ENCODE measurements around the gene CER1. TPM values are rescaled to one million over a fixed set of nuclear protein-coding genes. Genes with fewer than 3 reads are reported as not detected.

Gene CER1
- total and polyA plus RNA-seq, 10 of the 15 experiments (the other 5 are each of a cell fraction or from before 2014, with no cell fraction given) = not detected

- Histone ChIP-seq H3K4me3 (peak within 1 kb of the TSS; percentile 98), H3K27me3 (replicated peaks in 1 of 2; ENCODE audit: control insufficient read depth in 2 of 2, insufficient read depth in 2 of 2, low read length in 1 of 2) (no peaks in the 10 kb centered on the region; a peak in 2 of 4 replicates), H3K4me2 (ENCODE audit: control insufficient read depth, insufficient read depth) (peak within 1 kb of the TSS; percentile 86), H4K20me1 (ENCODE audit: control insufficient read depth, insufficient read depth) (no peaks in the 10 kb centered on the region), H3K4me1 (ENCODE audit: control insufficient read depth, insufficient read depth, low read length) (peaks cover 10% of the 10 kb centered on the region), H3K9me3 (replicated peaks; ENCODE audit: control insufficient read depth, insufficient read depth, low read length) (no peaks in the 10 kb centered on the region), H3K27ac (ENCODE audit: control insufficient read depth, insufficient read depth) (peak within 1 kb of the TSS; percentile 66), H2AFZ (ENCODE audit: control insufficient read depth, low read depth, low read length) (peak within 1 kb of the TSS; percentile 89), H3K9ac (ENCODE audit: control insufficient read depth, insufficient read depth, low read length) (peak within 1 kb of the TSS; percentile 80), H3K79me2 (ENCODE audit: control insufficient read depth, insufficient read depth, low read length) (peaks cover 33% of the 10 kb centered on the region), H3K36me3 (ENCODE audit: control insufficient read depth in 2 of 2, insufficient read depth in 2 of 2, low read length in 1 of 2) (no peaks in the 10 kb centered on the region)
- WGBS (ENCODE audit: insufficient coverage, insufficient replicate concordance, low lambda C conversion rate, missing lambda C conversion rate) = 2% methylated on average over 34 of the region's 50 CpGs
- BruUV-seq (replicated peaks) = no TSS peak
- SMC1A ChIA-PET (ENCODE audit: uncharacterized antibody, unreplicated experiment) = interaction anchor here (0.8 to 1.7 kb wide), 3 partner anchors 12 to 129 kb away, joined by 3 to 7 read pairs (median 3); no protein-coding TSS in a partner anchor
- POLR2A ChIA-PET = interaction anchor here (1.0 kb wide), 1 partner anchor 73 kb away, joined by 3 read pairs; no protein-coding TSS in a partner anchor
- DNase-seq (ENCODE audit: low read depth, low spot score) (no peak), FAIRE-seq (no peak), ATAC-seq (peak; percentile 92)
- RAD21 ChIA-PET (ENCODE audit: unreplicated experiment) = interaction anchor here (1.3 to 1.5 kb wide), 2 partner anchors 32 to 75 kb away, joined by 4 to 5 read pairs; no protein-coding TSS in a partner anchor
- intact Hi-C loops (cut with micrococcal nuclease; ENCODE audit: unreplicated experiment) (loop anchor here (5.0 kb wide), 1 partner anchor 376 kb away; no protein-coding TSS in a partner anchor), in situ Hi-C loops (cut with MboI) (no loop called here)
- CTCF ChIA-PET = interaction anchor here (0.7 to 2.6 kb wide), 6 partner anchors 18 to 76 kb away, joined by 3 to 7 read pairs (median 6); no protein-coding TSS in a partner anchor
- TF ChIP-seq SPI1 (IDR thresholded peaks at IDR 0.05; ENCODE audit: borderline replicate concordance, insufficient read depth, low read depth, low read length) (no peak), EP300 (IDR thresholded peaks at IDR 0.05; ENCODE audit: borderline replicate concordance in 1 of 2, control insufficient read depth in 1 of 2, low read depth in 2 of 2, low read length in 2 of 2) (no peak), STAT1 (conservative IDR thresholded peaks at IDR 0.05) (no peak), TARDBP (IDR thresholded peaks at IDR 0.05; ENCODE audit: borderline replicate concordance) (no peak), MAX (IDR thresholded peaks at IDR 0.05; ENCODE audit: low read depth, low read length) (no peak; the same call in 1 of the 2 replicates), CBX3 (IDR thresholded peaks at IDR 0.05; ENCODE audit: borderline replicate concordance, low read depth) (no peak), RCOR1 (conservative IDR thresholded peaks at IDR 0.05; ENCODE audit: low read depth, low read length) (no peak), POLR2AphosphoS2 (IDR thresholded peaks at IDR 0.05; ENCODE audit: low read depth, low read length) (no peak), SUZ12 (IDR thresholded peaks at IDR 0.05; ENCODE audit: unreplicated experiment) (no peak), SIX5 (IDR thresholded peaks at IDR 0.05; ENCODE audit: low read depth, low read length, severe bottlenecking) (peak; percentile 7), TCF12 (IDR thresholded peaks at IDR 0.05; ENCODE audit: low read depth, low read length) (0 out of 2 replicates have a peak, but pooled peaks have one; percentile 20), NBN (IDR thresholded peaks at IDR 0.05) (0 out of 2 replicates have a peak, but pooled peaks have one; percentile 27), ATF7 (IDR thresholded peaks at IDR 0.05; ENCODE audit: low read depth) (no peak), RELA (IDR thresholded peaks at IDR 0.05; ENCODE audit: borderline replicate concordance, partially characterized antibody) (peak; percentile 42), CEBPB (IDR thresholded peaks at IDR 0.05; ENCODE audit: borderline replicate concordance in 1 of 2, low read depth in 2 of 2, low read length in 2 of 2) (no peak), ATF2 (IDR thresholded peaks at IDR 0.05; ENCODE audit: low read length) (no peak), HCFC1 (IDR thresholded peaks at IDR 0.05; ENCODE audit: low read length) (no peak)
Observed at GRCh38 chr9:14693251-14693861, 29.2 kb downstream of the CER1 start, which contains the start of gene ZDHHC21. Gene ZDHHC21, minus strand, starts transcription at chr9:14693432. Its CDS starts 19,092 bp downstream, at chr9:14674340.

All from GM12878 (cell line).